ENCODE measurements around the gene NME9.

NME9 gene

DNA sequence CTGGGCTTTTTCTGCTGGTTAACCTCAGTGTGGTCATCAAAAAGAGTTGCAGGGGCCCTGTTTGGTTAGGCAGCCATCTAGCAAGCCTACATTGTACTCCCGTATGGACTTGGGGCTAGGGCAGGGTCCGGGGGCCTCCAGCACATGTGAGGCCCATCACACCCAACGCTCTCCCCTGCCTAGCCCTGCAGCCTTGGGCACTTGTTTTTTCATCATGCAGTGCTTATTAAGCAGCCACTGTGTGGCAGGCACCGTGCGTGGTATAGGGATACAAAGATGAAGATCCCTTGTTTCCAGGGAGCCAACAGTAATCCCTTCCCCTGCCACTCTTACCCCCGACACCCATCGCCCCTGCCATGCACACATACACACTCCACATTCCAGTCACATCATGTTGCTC lies 32.9 kb upstream of the NME9 start:
- DNase-seq (ENCODE audit: low read depth in 3 of 3), result no peak

- DNase-seq (ENCODE audit: low read depth in 3 of 3), result no peak
Observed at GRCh38 chr3:138361561-138361971, 31.9 kb upstream of the NME9 start.

DNA sequence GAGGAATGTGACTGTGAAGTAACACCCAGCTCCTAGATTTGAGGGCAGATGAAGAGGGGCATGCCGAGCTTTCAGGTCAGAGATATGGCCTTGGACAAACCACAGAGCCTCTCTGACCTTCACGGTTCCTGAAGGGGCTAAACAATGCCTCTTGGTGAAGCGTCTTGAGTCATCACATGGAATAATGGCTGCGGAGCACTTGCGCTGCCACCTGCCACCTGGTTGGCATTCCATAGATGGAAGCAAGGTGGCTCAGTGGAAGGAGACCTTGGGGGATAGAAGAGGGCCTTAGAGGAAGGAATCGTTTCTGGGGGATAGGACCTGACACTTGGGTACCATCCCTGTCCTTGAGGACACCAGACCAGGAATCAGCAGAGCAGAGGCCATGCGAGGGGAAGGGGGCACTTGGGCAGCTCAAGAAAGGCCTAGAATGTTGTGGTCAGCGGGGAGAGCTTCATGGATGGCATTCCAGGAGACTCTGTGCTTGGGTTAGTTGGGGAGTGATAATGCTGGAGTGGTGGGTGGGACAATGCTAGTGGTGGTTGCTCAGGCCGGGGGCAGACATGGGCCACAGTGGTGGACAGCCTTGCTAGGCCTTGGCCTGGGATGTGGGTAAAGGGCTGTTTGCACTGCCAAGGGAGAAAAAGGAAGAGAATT lies 31.3 kb upstream of the NME9 start:
- DNase-seq (ENCODE audit: low read depth in 3 of 3), result no peak

DNA sequence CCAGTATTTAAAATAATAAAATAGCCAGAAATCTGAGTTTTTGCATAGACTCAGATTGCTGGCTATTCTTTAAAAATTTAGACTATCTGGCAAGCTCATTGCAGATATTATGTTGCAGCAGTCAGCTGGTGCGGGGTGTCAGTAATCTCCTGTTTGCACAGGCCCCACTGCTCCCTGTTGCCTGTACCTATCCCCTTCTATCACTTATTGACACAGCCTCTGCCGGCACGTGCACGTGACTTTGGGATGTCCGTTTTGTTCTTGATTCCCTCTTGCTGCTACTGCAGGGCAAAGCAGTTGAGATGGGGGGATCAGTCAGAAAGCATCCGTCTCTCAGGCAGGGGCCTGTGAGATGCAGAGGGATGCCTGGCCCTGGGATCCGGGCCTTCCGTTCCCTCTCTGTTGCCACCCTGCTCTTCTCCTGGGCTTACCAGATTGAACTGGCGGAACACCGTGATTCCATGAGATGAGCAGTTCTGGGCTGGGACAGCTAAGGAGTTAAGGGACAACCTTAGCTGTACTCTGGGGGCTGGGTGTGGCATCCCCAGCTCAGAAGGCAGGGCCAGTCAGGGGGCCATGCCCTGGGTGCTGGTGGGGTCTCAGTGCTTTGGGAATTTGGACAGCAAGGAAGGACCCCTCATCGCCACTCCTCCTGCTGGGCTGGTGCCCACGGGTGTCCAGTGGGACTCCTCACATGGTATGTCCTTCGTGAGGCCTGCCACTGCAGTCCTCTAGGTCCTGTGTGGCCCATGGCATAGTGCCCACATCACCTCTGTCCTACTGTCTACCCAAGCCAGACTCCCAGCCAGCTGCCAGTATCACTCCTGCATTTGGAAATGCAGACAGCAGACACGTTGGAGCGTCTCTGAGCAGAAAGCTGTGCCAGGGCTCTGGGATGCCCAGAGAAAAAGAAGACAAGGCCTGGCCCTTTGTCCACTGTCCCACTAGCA lies 30.5 kb upstream of the NME9 start:
- DNase-seq (ENCODE audit: low read depth in 3 of 3), result no peak

- DNase-seq (ENCODE audit: low read depth in 3 of 3), result no peak
Observed at GRCh38 chr3:138359148-138359918, 29.7 kb upstream of the NME9 start.

DNA sequence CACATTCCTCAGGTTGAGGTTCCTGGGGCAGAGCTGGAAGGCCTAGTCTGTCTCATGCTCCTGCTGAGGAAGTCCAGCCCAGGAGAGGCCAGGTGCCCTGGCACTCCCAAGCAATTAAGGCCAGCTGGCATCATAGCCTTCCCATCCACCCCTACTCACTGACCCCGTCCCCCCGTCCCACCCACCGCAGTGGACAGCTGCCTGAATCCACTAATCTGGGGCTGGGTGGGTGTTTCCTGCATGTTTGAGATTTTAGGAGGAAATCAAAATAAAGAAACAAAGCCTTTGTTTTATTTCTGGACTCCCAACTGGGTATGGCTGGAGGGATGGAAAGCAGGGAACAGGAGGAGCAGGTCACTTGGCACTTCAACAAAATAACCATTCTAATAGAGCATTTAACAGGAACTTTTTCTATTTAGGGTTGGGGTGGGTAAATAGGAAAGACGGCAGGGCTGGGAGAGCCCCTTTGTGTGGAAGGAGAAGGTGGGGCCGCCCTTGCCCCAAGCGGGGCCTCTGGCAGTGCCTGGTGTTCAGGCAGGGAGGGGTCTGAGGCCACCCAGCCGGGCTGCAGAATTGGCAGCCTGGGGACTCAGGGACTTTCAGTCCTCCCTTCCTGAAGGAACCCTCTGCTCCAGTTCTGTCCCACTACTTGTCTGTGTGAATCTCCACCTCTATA lies 27.2 kb upstream of the NME9 start:
- no peak for DNase-seq (ENCODE audit: low read depth in 3 of 3)

DNA sequence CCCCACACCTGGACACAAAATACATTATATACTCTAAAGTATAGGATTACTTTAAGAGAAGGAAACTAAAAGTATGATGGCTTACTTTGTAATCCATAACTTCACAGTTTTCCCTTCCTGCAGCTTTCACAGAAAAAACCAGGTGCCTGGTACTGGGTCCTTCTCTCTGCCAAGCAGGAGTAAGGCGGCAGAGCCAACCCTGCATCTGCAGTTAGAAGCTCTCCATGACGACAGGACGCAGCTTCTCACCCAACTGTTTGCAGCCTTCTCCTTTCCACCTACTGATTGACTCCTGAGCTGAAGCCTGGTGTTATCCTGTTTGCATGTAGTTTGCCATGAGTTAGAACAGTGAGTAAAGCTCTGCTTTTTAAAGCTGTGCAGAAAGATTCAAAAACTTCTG lies 25.4 kb upstream of the NME9 start:
- DNase-seq (ENCODE audit: low read depth in 3 of 3), result no peak

- no peak for DNase-seq (ENCODE audit: low read depth in 3 of 3)
Observed at GRCh38 chr3:138354376-138354775, 24.7 kb upstream of the NME9 start.

DNA sequence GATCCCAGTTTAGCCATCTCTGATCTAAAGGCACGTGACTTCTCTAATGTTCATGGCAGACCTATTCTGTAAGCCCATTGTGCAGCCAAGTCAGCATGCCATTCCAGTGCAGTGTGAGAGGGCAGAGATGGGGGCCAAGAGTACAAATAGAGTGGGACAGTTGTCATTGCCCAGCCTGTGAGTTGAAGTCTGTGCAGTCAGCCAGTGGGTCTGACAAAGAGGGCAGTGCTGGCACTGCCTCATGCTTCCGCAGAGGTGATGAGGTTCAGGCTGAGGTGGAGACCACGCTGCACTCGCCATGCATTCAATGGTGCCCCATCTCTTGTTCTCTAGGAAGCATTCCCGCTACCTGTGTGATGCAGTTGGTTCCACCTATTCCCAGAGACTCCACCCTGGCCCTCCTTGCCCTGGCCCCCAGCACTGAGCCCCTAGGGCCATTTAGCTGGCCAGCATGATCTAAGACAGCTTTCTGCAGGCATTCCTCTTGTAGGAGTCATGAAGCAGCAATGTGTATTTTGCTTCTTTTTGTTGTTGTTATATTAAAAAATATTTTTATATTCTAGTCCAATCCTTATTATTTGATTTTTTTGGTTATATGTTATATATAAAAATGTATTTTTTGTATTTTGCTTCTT lies 22.4 kb upstream of the NME9 start:
- no peak for DNase-seq (ENCODE audit: low read depth in 3 of 3)

- no peak for DNase-seq (ENCODE audit: low read depth in 3 of 3)
Observed at GRCh38 chr3:138351151-138351550, 21.5 kb upstream of the NME9 start.

GRCh38 chr3:138349926-138350665 lies 20.4 kb upstream of the NME9 start:
- no peak for DNase-seq (ENCODE audit: low read depth in 3 of 3)

DNA sequence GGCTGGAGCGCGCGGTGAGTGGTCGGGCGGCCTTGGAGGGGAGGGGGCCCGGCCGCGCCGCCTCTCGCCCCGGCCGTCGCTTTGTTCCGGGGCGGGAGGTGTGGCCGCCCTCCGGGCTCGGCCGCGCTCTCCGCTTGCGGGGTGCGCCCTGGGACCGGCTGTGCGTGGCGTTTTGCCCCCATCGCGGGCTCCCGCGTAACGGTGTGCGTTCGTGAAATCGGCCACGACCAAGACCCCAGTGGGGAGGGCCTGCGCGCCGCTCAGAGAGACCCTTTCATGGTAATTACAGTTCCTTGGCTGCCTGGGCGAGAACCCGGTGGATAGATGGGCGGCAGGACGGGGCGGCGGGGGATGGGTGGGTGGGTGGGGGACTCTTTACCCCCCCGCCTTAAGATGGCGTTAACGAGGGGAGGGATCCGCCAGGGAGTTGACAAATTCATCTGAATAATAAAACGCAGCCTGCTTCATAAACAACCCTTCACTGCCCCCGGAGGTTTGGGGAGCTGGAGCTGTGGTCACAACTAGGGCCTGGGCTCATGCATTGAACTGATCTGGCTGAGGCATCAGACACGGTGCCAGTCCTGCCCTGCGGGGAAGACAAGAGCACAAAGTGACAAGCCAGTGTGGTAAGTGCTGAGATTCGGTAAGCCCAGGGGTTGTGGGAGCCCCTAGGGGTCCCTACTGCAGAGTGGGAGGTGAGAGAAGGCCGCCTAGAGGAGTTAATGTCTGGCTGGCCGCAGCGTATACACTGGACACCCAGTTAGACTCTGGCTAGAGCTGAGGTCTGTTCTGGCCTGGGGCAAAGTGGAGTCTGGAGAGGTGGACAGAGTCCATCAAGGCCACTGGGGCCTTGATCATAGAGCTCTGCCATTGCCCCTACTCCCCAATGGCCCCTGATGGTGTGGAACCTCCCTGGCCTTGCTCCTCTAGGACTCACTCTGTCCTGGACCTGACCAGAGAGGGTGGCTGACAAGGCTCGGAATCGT lies 19.4 kb upstream of the NME9 start:
- no peak for DNase-seq (ENCODE audit: low read depth in 3 of 3)

DNA sequence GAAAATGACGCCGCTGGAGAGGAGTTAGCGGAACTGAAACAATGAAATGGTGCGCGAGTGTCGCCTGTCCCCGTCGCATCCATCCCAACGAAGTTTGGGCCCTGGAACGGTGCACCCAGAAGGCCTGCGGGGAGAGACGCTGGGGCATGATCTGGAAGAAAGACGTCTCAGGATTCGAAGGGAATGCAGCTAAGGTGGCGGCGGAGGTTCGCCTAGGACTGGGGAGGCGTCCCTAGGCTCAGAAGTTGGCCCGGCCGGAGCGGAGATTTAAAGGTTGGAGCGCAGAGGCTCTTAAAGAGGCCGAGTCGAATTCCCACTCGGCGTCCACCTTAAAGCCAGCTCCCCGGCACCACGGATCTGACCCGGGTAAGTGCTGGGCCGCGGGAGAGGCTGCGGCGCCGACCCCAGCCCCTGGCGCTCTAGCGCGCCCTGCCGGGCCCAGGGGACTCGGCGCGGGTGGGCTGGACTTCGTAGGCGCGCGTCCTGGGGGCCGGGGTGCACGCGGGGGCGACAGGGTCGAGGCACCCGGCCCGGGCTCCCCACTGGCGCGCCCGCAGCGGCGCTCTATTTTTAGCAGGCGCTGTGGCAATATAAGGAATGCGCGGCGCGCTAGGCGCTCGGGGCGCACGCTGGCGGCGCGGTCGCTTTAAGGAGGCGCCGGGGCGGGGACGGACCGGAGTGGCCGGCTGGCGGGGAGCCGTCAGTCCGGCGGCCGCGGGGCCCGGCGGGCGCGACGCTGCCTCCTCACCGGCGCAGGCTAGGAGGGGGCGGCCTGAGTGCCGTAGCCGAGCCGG lies 18.5 kb upstream of the NME9 start, which contains the start of gene MRAS:
MRAS (plus strand) TSS at position 620 of the 794 bp plus-strand sequence. CDS start 24,305 bp downstream, outside the sequence.
- DNase-seq (ENCODE audit: low read depth in 3 of 3), result peak in 1 of 3 experiments; percentile 7

DNA sequence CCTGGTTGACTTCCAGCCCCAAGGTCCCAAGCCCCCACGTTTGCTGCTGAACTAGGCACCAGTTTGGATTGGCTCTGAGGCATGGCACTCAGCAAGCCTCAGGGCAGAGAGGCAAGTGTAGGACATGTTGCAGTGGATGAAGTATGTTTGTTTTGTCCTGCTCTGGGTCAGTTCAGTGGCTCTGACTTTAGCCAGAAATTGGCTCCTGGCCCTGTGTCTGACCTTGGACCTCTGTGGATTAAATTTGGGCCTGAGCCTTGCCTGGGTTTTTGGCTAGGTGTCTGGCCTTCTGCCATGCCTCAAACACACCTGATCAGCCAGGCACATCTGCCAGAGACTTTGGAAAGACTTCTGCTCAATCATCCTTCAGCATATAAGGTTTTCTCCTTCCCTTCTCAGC lies 15.1 kb upstream of the NME9 start:
- DNase-seq (ENCODE audit: low read depth in 3 of 3), result no peak

GRCh38 chr3:138340511-138340910 lies 10.9 kb upstream of the NME9 start:
- no peak for DNase-seq (ENCODE audit: low read depth in 3 of 3)

GRCh38 chr3:138338811-138339210 lies 9.2 kb upstream of the NME9 start:
- DNase-seq (ENCODE audit: low read depth in 3 of 3), result no peak

DNA sequence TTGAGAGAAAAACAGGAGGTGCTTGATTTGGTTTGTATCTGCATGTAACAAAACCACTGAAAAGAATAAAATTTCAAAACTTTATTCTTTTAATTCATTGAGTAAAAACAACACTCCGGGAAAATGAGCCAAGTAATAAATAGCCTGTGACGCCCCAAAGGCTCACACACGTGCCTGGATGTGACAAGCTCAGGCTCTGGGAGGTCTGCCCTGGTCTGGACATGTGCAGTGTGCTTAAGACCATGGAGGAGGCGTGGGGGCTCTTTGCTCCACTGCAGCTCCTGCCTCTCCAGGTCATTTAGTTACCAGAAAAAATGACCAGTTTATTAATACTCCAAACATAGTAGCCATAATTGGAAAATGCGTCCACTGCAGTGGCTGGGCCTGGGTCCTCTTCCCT lies 8.6 kb upstream of the NME9 start:
- no peak for DNase-seq (ENCODE audit: low read depth in 3 of 3)

DNA sequence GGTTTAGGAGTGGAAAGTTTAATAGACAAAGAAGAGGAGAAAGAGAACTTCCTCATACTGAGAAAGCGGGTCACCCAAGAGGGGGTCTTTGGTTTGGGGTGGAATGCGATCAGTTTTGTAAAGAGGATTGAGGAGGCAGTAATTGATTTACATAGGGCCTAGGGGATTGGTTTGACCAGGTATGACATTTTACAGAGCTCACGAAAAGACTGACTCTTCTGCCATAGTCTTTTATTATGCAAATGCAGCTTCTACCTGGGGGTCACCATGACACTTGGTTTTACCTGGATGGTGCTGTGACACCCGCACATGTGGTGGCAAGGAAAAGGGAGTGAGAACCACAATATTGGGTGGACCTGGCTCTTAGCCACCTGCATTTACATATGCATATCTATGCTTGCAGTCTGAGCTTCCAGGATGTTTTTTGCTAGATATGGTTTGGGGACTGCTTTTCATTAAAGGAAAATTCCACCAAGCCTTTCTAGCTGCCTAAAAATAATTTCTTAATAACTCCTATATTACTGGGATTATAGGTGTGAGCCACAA lies 6.9 kb upstream of the NME9 start:
- DNase-seq (ENCODE audit: low read depth in 3 of 3), result no peak
